Measurements from ENCODE around the gene BMAL1.

The BMAL1 gene

DNA sequence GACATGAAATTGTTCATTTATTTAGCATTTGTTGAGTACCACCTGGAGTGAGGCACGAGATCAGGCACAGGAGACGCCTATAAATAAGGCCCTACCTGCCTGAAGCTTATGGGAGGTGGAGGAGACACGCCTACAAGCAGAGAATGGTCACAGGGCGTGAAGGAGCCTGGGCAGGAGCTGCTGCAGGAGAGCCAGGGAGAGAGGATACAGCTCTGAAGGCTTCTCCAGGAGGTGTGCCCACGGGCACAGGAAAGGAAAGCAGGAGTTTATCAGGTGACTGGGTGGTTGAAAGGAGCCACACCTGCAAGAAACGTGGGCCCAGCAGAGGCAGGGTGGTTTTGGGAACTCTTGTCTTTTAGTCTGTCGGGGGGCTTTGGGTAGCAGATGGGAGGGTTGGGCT, 70.3 kb downstream of the BMAL1 start:
- H3K27me3 ChIP-seq (ENCODE audit: low read length) = no peaks in the 10 kb centered on the region
- no peaks in the 10 kb centered on the region for H3K9me2 ChIP-seq (replicated peaks; ENCODE audit: insufficient read depth, low read length)
- no peak overlapping the region for H3K4me2 ChIP-seq (ENCODE audit: low read depth, low read length, poor library complexity, severe bottlenecking)
- H3F3A ChIP-seq (ENCODE audit: insufficient read depth) = no peaks in the 10 kb centered on the region
- H2AFZ ChIP-seq (ENCODE audit: low read depth, low read length, severe bottlenecking) = no peak overlapping the region
- H4K20me1 ChIP-seq (ENCODE audit: low read depth, low read length) = no peaks in the 10 kb centered on the region
- no peak overlapping the region for H3K4me3 ChIP-seq (ENCODE audit: insufficient read depth, low read length, poor library complexity, severe bottlenecking)
- no peaks in the 10 kb centered on the region for H3K79me2 ChIP-seq (ENCODE audit: insufficient read depth, low read length)
- no peak for TF ChIP-seq EZH2phosphoT487 (conservative IDR thresholded peaks at IDR 0.05; ENCODE audit: low read length)
- TF ChIP-seq, protein P1, sequence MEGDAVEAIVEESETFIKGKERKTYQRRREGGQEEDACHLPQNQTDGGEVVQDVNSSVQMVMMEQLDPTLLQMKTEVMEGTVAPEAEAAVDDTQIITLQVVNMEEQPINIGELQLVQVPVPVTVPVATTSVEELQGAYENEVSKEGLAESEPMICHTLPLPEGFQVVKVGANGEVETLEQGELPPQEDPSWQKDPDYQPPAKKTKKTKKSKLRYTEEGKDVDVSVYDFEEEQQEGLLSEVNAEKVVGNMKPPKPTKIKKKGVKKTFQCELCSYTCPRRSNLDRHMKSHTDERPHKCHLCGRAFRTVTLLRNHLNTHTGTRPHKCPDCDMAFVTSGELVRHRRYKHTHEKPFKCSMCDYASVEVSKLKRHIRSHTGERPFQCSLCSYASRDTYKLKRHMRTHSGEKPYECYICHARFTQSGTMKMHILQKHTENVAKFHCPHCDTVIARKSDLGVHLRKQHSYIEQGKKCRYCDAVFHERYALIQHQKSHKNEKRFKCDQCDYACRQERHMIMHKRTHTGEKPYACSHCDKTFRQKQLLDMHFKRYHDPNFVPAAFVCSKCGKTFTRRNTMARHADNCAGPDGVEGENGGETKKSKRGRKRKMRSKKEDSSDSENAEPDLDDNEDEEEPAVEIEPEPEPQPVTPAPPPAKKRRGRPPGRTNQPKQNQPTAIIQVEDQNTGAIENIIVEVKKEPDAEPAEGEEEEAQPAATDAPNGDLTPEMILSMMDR (IDR thresholded peaks at IDR 0.05; ENCODE audit: insufficient read depth, low read length, poor library complexity, severe bottlenecking) = no peak
- H3K36me3 ChIP-seq (ENCODE audit: low read length) = no peaks in the 10 kb centered on the region
- no peaks in the 10 kb centered on the region for H3K9me3 ChIP-seq (ENCODE audit: insufficient read depth, low read length)
- no peak overlapping the region for H3K9ac ChIP-seq (ENCODE audit: low read length)
- H3K27ac ChIP-seq (ENCODE audit: low read depth, low read length) = no peak overlapping the region

DNA sequence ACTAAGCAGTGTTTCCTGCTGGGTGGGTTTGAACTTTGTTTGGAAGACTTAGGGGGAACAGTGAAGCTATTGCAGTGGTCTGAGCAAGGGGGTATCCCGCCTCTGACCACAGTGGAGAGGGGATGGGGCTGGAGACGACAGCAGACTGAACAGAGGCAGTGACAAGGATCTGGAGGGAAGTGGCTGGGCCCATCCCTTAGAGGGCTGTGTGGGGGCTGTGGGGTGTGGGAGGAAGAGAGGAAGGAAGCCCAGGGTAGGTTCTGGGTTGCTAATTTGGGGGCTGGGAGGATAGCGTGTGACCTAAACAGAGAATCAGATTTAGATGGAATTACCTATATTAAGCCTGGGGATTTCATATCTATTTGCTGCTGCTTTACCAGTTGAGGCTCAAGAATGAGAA, 70.7 kb downstream of the BMAL1 start:
- Histone ChIP-seq H3K9me2 (replicated peaks; ENCODE audit: insufficient read depth, low read length) (no peaks in the 10 kb centered on the region), H3K9ac (ENCODE audit: low read length) (no peak overlapping the region), H3K27me3 (ENCODE audit: low read length) (no peaks in the 10 kb centered on the region), H3K4me3 (ENCODE audit: insufficient read depth, low read length, poor library complexity, severe bottlenecking) (no peak overlapping the region), H3K36me3 (ENCODE audit: low read length) (no peaks in the 10 kb centered on the region), H3K4me2 (ENCODE audit: low read depth, low read length, poor library complexity, severe bottlenecking) (no peak overlapping the region), H3K9me3 (ENCODE audit: insufficient read depth, low read length) (no peaks in the 10 kb centered on the region), H3K79me2 (ENCODE audit: insufficient read depth, low read length) (no peaks in the 10 kb centered on the region), H3F3A (ENCODE audit: insufficient read depth) (no peaks in the 10 kb centered on the region), H3K27ac (ENCODE audit: low read depth, low read length) (no peak overlapping the region), H2AFZ (ENCODE audit: low read depth, low read length, severe bottlenecking) (no peak overlapping the region), H4K20me1 (ENCODE audit: low read depth, low read length) (no peaks in the 10 kb centered on the region)
- TF ChIP-seq, protein P1 (IDR thresholded peaks at IDR 0.05; ENCODE audit: insufficient read depth, low read length, poor library complexity, severe bottlenecking) = no peak
- no peak for TF ChIP-seq EZH2phosphoT487 (conservative IDR thresholded peaks at IDR 0.05; ENCODE audit: low read length)

DNA sequence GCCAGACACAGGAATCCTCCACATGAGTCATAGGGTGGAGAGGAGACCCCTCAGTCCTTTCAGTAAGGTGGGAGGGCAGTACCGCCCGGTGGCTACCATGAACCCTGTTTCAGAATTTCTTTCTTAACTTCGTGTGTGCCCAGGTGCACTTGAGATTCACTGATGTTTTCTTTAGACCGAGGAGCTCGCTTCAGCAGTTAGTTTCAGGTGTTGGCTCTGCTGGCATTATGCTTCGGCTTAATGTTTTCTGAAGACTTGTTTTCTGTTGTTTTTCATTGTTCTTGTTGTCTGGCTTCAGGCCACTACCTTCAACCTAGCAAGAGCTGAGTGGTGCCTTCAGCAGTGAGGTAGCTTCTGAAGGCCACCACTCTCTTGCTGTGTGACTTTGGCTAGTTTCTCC, 71.5 kb downstream of the BMAL1 start:
- Histone ChIP-seq H3F3A (ENCODE audit: insufficient read depth) (no peaks in the 10 kb centered on the region), H3K27ac (ENCODE audit: low read depth, low read length) (no peak overlapping the region), H3K36me3 (ENCODE audit: low read length) (no peaks in the 10 kb centered on the region), H3K4me2 (ENCODE audit: low read depth, low read length, poor library complexity, severe bottlenecking) (no peak overlapping the region), H3K9me3 (ENCODE audit: insufficient read depth, low read length) (no peaks in the 10 kb centered on the region), H3K9ac (ENCODE audit: low read length) (no peak overlapping the region), H3K4me3 (ENCODE audit: insufficient read depth, low read length, poor library complexity, severe bottlenecking) (no peak overlapping the region), H2AFZ (ENCODE audit: low read depth, low read length, severe bottlenecking) (no peak overlapping the region), H3K27me3 (ENCODE audit: low read length) (no peaks in the 10 kb centered on the region), H3K9me2 (replicated peaks; ENCODE audit: insufficient read depth, low read length) (no peaks in the 10 kb centered on the region), H3K79me2 (ENCODE audit: insufficient read depth, low read length) (no peaks in the 10 kb centered on the region), H4K20me1 (ENCODE audit: low read depth, low read length) (no peaks in the 10 kb centered on the region)
- TF ChIP-seq EZH2phosphoT487 (conservative IDR thresholded peaks at IDR 0.05; ENCODE audit: low read length) = no peak
- TF ChIP-seq, protein P1 (IDR thresholded peaks at IDR 0.05; ENCODE audit: insufficient read depth, low read length, poor library complexity, severe bottlenecking) = no peak

Data from SU-DHL-6 (cell line).